ENCODE results near the gene CACNA1E.

DNA sequence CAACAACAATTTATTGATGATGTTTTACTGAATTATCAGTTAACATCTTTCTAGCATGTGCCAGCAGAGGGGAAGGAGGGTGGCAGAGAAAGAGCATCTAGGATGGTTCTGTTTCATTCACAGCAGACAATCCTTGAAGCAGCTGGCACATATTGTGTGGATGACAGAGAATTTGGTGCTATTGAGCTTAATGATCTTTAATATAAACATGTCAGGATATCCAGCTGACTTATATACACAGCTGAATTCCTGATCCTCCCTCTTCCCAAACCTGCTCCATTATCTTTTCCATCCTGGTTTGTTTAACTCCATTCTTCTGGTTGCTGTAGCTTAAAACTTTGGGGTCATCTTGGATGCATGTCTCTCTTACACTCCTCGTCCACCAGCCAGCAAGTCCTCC, 218.6 kb downstream of the CACNA1E start:
- TF ChIP-seq, protein P1, sequence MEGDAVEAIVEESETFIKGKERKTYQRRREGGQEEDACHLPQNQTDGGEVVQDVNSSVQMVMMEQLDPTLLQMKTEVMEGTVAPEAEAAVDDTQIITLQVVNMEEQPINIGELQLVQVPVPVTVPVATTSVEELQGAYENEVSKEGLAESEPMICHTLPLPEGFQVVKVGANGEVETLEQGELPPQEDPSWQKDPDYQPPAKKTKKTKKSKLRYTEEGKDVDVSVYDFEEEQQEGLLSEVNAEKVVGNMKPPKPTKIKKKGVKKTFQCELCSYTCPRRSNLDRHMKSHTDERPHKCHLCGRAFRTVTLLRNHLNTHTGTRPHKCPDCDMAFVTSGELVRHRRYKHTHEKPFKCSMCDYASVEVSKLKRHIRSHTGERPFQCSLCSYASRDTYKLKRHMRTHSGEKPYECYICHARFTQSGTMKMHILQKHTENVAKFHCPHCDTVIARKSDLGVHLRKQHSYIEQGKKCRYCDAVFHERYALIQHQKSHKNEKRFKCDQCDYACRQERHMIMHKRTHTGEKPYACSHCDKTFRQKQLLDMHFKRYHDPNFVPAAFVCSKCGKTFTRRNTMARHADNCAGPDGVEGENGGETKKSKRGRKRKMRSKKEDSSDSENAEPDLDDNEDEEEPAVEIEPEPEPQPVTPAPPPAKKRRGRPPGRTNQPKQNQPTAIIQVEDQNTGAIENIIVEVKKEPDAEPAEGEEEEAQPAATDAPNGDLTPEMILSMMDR (IDR thresholded peaks at IDR 0.05): no peak
- TF ChIP-seq POLR2A (IDR thresholded peaks at IDR 0.05): no peak

All from lower leg skin (tissue), 3 donors.